HepG2 (cell line): ENCODE results near the gene UNC5CL. TPM values are rescaled to one million over a fixed set of nuclear protein-coding genes. Genes with fewer than 3 reads are reported as not detected.

ENCODE experiments used
- ARID2 ChIP-seq: sonication (generic); formaldehyde crosslinking; IDR thresholded peaks from 2 replicates; pipeline ENCODE4 v1.8.1; 2022; ENCODE audit warnings: mild to moderate bottlenecking, missing genetic modification reagents, borderline replicate concordance
- ASH2L ChIP-seq: fragments of 300-600, 200-600 bp; sonication (generic); IDR thresholded peaks from 2 replicates; pipeline ENCODE4 v1.7.0; 2017; ENCODE audit warnings: low read depth, mild to moderate bottlenecking, moderate library complexity, mixed read lengths, low read length; ENCODE audit not compliant: insufficient read length
- ATF4 ChIP-seq, 2 experiments: fragments of 450-650 bp in 1 of 2; sonication (generic) in 1 of 2; formaldehyde crosslinking; IDR thresholded peaks; 2 replicates each; pipeline versions ENCODE4 v1.5.0 to v1.8.0; 2020 to 2022; ENCODE audit warnings: mild to moderate bottlenecking in 1 of 2, missing genetic modification reagents in 1 of 2
- CC2D1A ChIP-seq: sonication (generic); formaldehyde crosslinking; IDR thresholded peaks from 2 replicates; pipeline ENCODE4 v1.8.1; 2023; ENCODE audit warnings: mild to moderate bottlenecking, missing genetic modification reagents
- ELF1 ChIP-seq: sonication (generic); formaldehyde crosslinking; IDR thresholded peaks from 2 replicates; pipeline ENCODE4 v1.4.0; 2020; ENCODE audit warnings: missing genetic modification reagents
- GLI4 ChIP-seq: sonication (generic); formaldehyde crosslinking; IDR thresholded peaks from 2 replicates; pipeline ENCODE4 v1.5.1; 2020; ENCODE audit warnings: missing genetic modification reagents, mild to moderate bottlenecking, moderate library complexity, borderline replicate concordance
- HNF1B ChIP-seq: sonication (generic); formaldehyde crosslinking; IDR thresholded peaks from 2 replicates; pipeline ENCODE4 v1.5.1; 2020; ENCODE audit warnings: mild to moderate bottlenecking, moderate library complexity, missing genetic modification reagents
- HNF4A ChIP-seq: sonication (generic); formaldehyde crosslinking; IDR thresholded peaks from 2 replicates; pipeline ENCODE4 v1.4.0; 2020; ENCODE audit warnings: missing genetic modification reagents
- KLF16 ChIP-seq, 2 experiments: sonication (generic) in 1 of 2; formaldehyde crosslinking in 1 of 2; IDR thresholded peaks; 2 replicates each; pipeline versions ENCODE4 v1.6.1 to v1.8.0; 2016 to 2023; ENCODE audit warnings: missing genetic modification reagents in 2 of 2, missing compliant biosample characterization in 1 of 2
- MYPOP ChIP-seq: sonication (generic); formaldehyde crosslinking; IDR thresholded peaks from 2 replicates; pipeline ENCODE4 v1.8.1; 2023; ENCODE audit warnings: mild to moderate bottlenecking, moderate library complexity, missing genetic modification reagents
- RARA ChIP-seq: IDR thresholded peaks from 2 replicates; pipeline ENCODE4 v1.6.1; 2016; ENCODE audit warnings: missing genetic modification reagents, missing compliant biosample characterization
- SIX1 ChIP-seq: sonication (generic); formaldehyde crosslinking; IDR thresholded peaks from 2 replicates; pipeline ENCODE4 v1.4.0; 2020; ENCODE audit warnings: missing genetic modification reagents, borderline replicate concordance
- SMYD3 ChIP-seq: sonication (generic); formaldehyde crosslinking; IDR thresholded peaks from 2 replicates; pipeline ENCODE4 v1.8.1; 2023; ENCODE audit warnings: mild to moderate bottlenecking, missing genetic modification reagents
- SOX6 ChIP-seq, 2 experiments: fragments of 450-650 bp in 1 of 2; sonication (generic) in 1 of 2; formaldehyde crosslinking in 1 of 2; IDR thresholded peaks; 2 replicates each; pipeline versions ENCODE4 v1.4.0 to v1.6.1; 2017 to 2020; ENCODE audit warnings: antibody characterized with exemption in 1 of 2, mild to moderate bottlenecking in 1 of 2, missing genetic modification reagents in 1 of 2
- THAP11 ChIP-seq: IDR thresholded peaks from 2 replicates; pipeline ENCODE4 v1.6.1; 2016; ENCODE audit warnings: missing biosample characterization, missing genetic modification reagents
- ZC3H13 ChIP-seq: sonication (generic); formaldehyde crosslinking; IDR thresholded peaks from 2 replicates; pipeline ENCODE4 v1.8.1; 2023; ENCODE audit warnings: mild to moderate bottlenecking, missing genetic modification reagents, moderate library complexity
- ZNF274 ChIP-seq: sonication (generic); formaldehyde crosslinking; IDR thresholded peaks from 2 replicates; pipeline ENCODE4 v1.5.1; 2020; ENCODE audit warnings: mild to moderate bottlenecking, missing genetic modification reagents
- ZNF44 ChIP-seq: sonication (generic); formaldehyde crosslinking; IDR thresholded peaks from 2 replicates; pipeline ENCODE4 v1.5.1; 2020; ENCODE audit warnings: mild to moderate bottlenecking, missing genetic modification reagents
- ZNF501 ChIP-seq: sonication (generic); formaldehyde crosslinking; IDR thresholded peaks from 2 replicates; pipeline ENCODE4 v1.5.1; 2020; ENCODE audit warnings: mild to moderate bottlenecking, moderate library complexity, missing genetic modification reagents
- ZNF770 ChIP-seq: sonication (generic); formaldehyde crosslinking; IDR thresholded peaks from 2 replicates; pipeline ENCODE4 v1.5.0; 2020; ENCODE audit warnings: mild to moderate bottlenecking, missing genetic modification reagents
- polyA plus RNA-seq, 8 experiments: library from polyadenylated mRNA; depleted of rRNA in 3 of 8; stranded (reverse) in 7 of 8; unstranded in 1 of 8; fragments of >200 nt; fragmentation: Illumina TruSeq in 4 of 8; extraction: Trizol in 4 of 8; gene quantifications; 2 replicates each; pipeline versions ENCODE4 v1.2.1 to v1.2.3, GENCODE V29; 2011 to 2016; ENCODE audit warnings: low read depth in 4 of 8, missing spikeins in 1 of 8, mixed read lengths in 1 of 8; ENCODE audit not compliant: insufficient read depth in 1 of 8
- total RNA-seq, 5 experiments: library from RNA; depleted of rRNA; stranded (reverse); fragments of >200 nt; fragmentation: Illumina TruSeq; extraction: Trizol; gene quantifications; 2 replicates each; pipeline ENCODE4 v1.2.3, GENCODE V29; 2016; ENCODE audit warnings: low read depth in 1 of 5
- TF ChIP-seq, protein P1 (sequence below): sonication (generic); formaldehyde crosslinking; IDR thresholded peaks from 2 replicates; pipeline ENCODE4 v1.4.0; 2020; ENCODE audit warnings: mild to moderate bottlenecking, missing genetic modification reagents

The UNC5CL gene
- total and polyA plus RNA-seq, 2 of the 13 experiments (the other 11 are each of a cell fraction or from before 2014, with no cell fraction given): 2.4 to 2.5 TPM

- no peak for TF ChIP-seq THAP11 (CRISPR knock-in tag)
- TF ChIP-seq GLI4 (CRISPR knock-in tag): 0 out of 2 replicates have a peak, but pooled peaks have one; percentile 41
- TF ChIP-seq ZNF501 (CRISPR knock-in tag): peak; percentile 76; the same call in 1 of the 2 replicates
- peak; percentile 28 for TF ChIP-seq ASH2L
- peak; percentile 61; the same call in 1 of the 2 replicates for TF ChIP-seq ARID2 (CRISPR knock-in tag)
- TF ChIP-seq, protein P1, sequence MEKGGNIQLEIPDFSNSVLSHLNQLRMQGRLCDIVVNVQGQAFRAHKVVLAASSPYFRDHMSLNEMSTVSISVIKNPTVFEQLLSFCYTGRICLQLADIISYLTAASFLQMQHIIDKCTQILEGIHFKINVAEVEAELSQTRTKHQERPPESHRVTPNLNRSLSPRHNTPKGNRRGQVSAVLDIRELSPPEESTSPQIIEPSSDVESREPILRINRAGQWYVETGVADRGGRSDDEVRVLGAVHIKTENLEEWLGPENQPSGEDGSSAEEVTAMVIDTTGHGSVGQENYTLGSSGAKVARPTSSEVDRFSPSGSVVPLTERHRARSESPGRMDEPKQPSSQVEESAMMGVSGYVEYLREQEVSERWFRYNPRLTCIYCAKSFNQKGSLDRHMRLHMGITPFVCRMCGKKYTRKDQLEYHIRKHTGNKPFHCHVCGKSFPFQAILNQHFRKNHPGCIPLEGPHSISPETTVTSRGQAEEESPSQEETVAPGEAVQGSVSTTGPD (CRISPR knock-in tag): 0 out of 2 replicates have a peak, but pooled peaks have one; percentile 7
- TF ChIP-seq MYPOP: peak; percentile 36; the same call in 1 of the 2 replicates
- peak; percentile 89; the same call in 1 of the 2 replicates for TF ChIP-seq SIX1 (CRISPR knock-in tag)
- 0 out of 2 replicates have a peak, but pooled peaks have one; percentile 47 for TF ChIP-seq ZNF44 (CRISPR knock-in tag)
- TF ChIP-seq SMYD3: 0 out of 2 replicates have a peak, but pooled peaks have one; percentile 6
- 0 out of 4 replicates have a peak, but pooled peaks of 1 of the 2 experiments have one; percentile 38 for TF ChIP-seq ATF4 (CRISPR knock-in tag; IDR thresholded peaks at IDR 0.05)
- peak; percentile 5; the same call in 1 of the 2 replicates for TF ChIP-seq HNF4A (CRISPR knock-in tag)
- TF ChIP-seq CC2D1A (CRISPR knock-in tag): no peak
- no peak for TF ChIP-seq SOX6 (IDR thresholded peaks at IDR 0.05)
- 0 out of 2 replicates have a peak, but pooled peaks have one; percentile 25 for TF ChIP-seq SOX6 (CRISPR knock-in tag; IDR thresholded peaks at IDR 0.05)
- 0 out of 2 replicates have a peak, but pooled peaks have one; percentile 29 for TF ChIP-seq ELF1
- TF ChIP-seq ZNF274: peak; percentile 4; the same call in 1 of the 2 replicates
- TF ChIP-seq HNF1B: 0 out of 2 replicates have a peak, but pooled peaks have one; percentile 14
- TF ChIP-seq RARA (CRISPR knock-in tag): no peak
- 0 out of 4 replicates have a peak, but pooled peaks of 1 of the 2 experiments have one; percentile 0 for TF ChIP-seq KLF16 (CRISPR knock-in tag; IDR thresholded peaks at IDR 0.05)
- no peak for TF ChIP-seq ZNF770 (CRISPR knock-in tag)
- TF ChIP-seq ZC3H13 (CRISPR knock-in tag): peak; percentile 44; the same call in 1 of the 2 replicates
Observed at GRCh38 chr6:41073968-41074691, 35.1 kb upstream of the UNC5CL start (continued).
